ENCODE data around the gene RNASE9. TPM values are rescaled to one million over a fixed set of nuclear protein-coding genes. Genes with fewer than 3 reads are reported as not detected.

Gene RNASE9
- total RNA-seq, 1 donor from 2014 or later = not detected

GRCh38 chr14:20591235-20591634 is 30.4 kb upstream of the RNASE9 start, which contains the start of gene RNASE12:
RNASE12 (minus strand) TSS chr14:20591376; CDS start chr14:20590723, 653 bp downstream.
- no peak within 1 kb of the TSS for H3K4me3 ChIP-seq (ENCODE audit: low read depth, low read length)
- TF ChIP-seq CTCF (conservative IDR thresholded peaks at IDR 0.05; ENCODE audit: low read depth, low read length) = no peak
- no peak for DNase-seq (ENCODE audit: low read depth)

- no peak for TF ChIP-seq CTCF (conservative IDR thresholded peaks at IDR 0.05; ENCODE audit: low read depth, low read length)
- DNase-seq (ENCODE audit: low read depth) = no peak
- H3K4me3 ChIP-seq (ENCODE audit: low read depth, low read length) = no peak within 1 kb of the TSS
Observed at GRCh38 chr14:20587489-20588154, 26.8 kb upstream of the RNASE9 start, which contains the start of gene RNASE11. RNASE11 (minus strand) TSS chr14:20588001.

- DNase-seq (ENCODE audit: low read depth) = no peak
- H3K4me3 ChIP-seq (ENCODE audit: low read depth, low read length) = no peak overlapping the region
- TF ChIP-seq CTCF (conservative IDR thresholded peaks at IDR 0.05; ENCODE audit: low read depth, low read length) = no peak
Observed at GRCh38 chr14:20583908-20584307, 23.1 kb upstream of the RNASE9 start.

GRCh38 chr14:20583142-20583541 is 22.3 kb upstream of the RNASE9 start:
- no peak for TF ChIP-seq CTCF (conservative IDR thresholded peaks at IDR 0.05; ENCODE audit: low read depth, low read length)
- H3K4me3 ChIP-seq (ENCODE audit: low read depth, low read length) = no peak overlapping the region
- no peak for DNase-seq (ENCODE audit: low read depth)

GRCh38 chr14:20580242-20580641 is 19.4 kb upstream of the RNASE9 start:
- no peak for TF ChIP-seq CTCF (conservative IDR thresholded peaks at IDR 0.05; ENCODE audit: low read depth, low read length)
- H3K4me3 ChIP-seq (ENCODE audit: low read depth, low read length) = no peak overlapping the region
- no peak for DNase-seq (ENCODE audit: low read depth)

- TF ChIP-seq CTCF (conservative IDR thresholded peaks at IDR 0.05; ENCODE audit: low read depth, low read length) = no peak
Observed at GRCh38 chr14:20578784-20579502, 18.1 kb upstream of the RNASE9 start.

More at GRCh38 chr14:20578784-20579502, 18.1 kb upstream of the RNASE9 start:
- no peak for DNase-seq (ENCODE audit: low read depth)
- H3K4me3 ChIP-seq (ENCODE audit: low read depth, low read length) = no peak overlapping the region
